ENCODE measurements around the gene TNS1. TPM values are rescaled to one million over a fixed set of nuclear protein-coding genes. Genes with fewer than 3 reads are reported as not detected.
A peak's percentile ranks its signal among the peaks of the same experiment; 100 is the strongest.

TNS1 gene
- total RNA-seq, 4 donors from 2014 or later = 461 to 648 (median 565) TPM

DNA sequence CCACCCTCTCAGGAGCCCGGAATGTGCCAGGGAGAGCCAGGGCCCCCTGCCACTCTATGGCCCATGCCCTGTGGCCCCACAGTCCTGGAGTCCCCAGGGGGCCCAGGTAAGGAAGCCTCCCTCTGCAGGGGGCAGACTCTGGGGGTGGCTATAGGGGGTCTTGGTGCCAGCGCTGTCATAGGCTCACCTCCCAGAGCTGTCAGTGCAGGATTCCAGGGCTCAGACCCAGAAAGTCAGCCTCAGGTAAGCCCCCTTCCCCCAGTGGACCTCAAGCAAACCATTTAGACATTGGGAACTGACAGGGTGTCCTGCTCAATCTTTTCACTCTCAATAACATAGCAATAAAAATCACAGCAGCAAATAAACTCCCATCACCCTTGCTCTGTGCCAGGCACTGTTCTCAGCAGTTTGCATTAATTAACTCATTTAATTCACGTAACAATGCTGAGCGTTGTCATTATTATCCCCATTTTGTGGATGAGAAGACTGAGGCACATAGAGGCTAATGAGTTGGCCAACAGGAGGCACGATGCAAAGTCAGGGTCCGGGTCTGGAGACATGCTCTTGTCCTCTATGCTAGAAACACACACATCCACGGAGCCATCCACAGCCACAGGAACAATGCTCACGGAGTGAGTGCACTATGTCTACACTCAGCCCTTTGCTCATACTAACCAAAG, 79.6 kb downstream of the TNS1 start:
- peak overlapping the region in 1 of 4 donors; percentile 3 for H3K4me3 ChIP-seq
- no peaks in the 10 kb centered on the region for H3K27me3 ChIP-seq
- no peaks in the 10 kb centered on the region for H3K9me3 ChIP-seq
- H3K27ac ChIP-seq = peak overlapping the region; percentile 26 to 94 (median 80)
- H3K4me1 ChIP-seq = peaks cover 3 to 99% (median 79%) of the 10 kb centered on the region in 4 donors
- DNase-seq (ENCODE audit: low spot score in 2 of 2) = no peak
- H3K36me3 ChIP-seq = peaks cover 0 to 12% (median 0%) of the 10 kb centered on the region in 3 donors
- WGBS, 2 donors = 67 to 71% methylated on average over 7 to 8 of the region's 8 CpGs
- TF ChIP-seq, protein P1, sequence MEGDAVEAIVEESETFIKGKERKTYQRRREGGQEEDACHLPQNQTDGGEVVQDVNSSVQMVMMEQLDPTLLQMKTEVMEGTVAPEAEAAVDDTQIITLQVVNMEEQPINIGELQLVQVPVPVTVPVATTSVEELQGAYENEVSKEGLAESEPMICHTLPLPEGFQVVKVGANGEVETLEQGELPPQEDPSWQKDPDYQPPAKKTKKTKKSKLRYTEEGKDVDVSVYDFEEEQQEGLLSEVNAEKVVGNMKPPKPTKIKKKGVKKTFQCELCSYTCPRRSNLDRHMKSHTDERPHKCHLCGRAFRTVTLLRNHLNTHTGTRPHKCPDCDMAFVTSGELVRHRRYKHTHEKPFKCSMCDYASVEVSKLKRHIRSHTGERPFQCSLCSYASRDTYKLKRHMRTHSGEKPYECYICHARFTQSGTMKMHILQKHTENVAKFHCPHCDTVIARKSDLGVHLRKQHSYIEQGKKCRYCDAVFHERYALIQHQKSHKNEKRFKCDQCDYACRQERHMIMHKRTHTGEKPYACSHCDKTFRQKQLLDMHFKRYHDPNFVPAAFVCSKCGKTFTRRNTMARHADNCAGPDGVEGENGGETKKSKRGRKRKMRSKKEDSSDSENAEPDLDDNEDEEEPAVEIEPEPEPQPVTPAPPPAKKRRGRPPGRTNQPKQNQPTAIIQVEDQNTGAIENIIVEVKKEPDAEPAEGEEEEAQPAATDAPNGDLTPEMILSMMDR (IDR thresholded peaks at IDR 0.05) = no peak
- no peak for TF ChIP-seq POLR2A (IDR thresholded peaks at IDR 0.05)
- no peak for TF ChIP-seq EP300 (IDR thresholded peaks at IDR 0.05)

DNA sequence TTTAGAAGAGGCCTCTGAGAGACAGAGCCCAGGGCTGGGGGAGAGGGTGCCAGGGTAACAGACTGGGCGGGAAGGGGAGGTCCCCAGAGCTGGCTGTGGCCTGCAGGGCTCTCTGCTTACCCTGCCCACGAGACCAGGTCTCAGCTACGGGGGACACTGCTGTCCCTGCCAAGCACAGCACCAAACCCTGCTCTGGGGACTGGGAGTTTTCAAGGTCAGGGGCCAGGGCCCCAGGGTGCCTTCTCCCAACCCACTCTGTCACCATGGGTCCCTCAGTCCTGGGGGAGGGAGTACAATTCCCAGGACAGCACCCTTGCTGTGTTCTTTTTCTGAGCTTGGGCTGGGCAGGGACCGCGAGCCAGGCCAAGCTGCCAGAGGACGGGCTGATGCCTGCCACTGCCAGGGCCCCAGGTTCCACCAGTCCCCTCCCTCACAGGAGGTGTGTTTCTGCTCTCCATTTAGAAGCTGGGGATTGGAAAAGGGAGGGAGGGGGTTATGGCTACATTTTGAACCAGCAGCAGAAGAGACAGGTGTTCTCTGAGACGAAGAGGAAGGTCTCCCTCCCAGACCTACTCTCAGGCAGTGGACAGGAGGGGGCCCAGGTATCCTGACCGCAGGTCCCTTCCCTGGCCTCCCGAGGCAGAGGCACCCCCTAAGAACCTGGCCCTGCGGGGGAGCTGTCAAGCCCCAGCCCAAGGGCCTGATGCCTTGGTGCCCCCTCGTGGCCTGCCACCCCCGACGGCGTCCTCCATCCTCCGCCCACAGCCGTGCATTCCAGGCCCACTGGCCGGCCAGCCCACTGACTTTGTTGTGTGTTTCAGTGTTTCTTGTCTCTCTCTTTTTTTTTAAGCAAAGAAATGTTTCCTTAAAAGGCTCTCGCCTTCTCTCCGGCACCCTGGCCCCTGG, 80.4 kb downstream of the TNS1 start:
- Histone ChIP-seq H3K4me1 (peaks cover 3 to 99% (median 79%) of the 10 kb centered on the region in 4 donors), H3K27me3 (no peaks in the 10 kb centered on the region), H3K27ac (peak overlapping the region; percentile 26 to 94 (median 80)), H3K4me3 (peak overlapping the region in 1 of 4 donors; percentile 3), H3K36me3 (peaks cover 0 to 12% (median 0%) of the 10 kb centered on the region in 3 donors), H3K9me3 (no peaks in the 10 kb centered on the region)
- WGBS, 2 donors = 21 to 22% methylated on average over 18 to 19 of the region's 19 CpGs
- DNase-seq (ENCODE audit: low spot score in 2 of 2) = no peak
- TF ChIP-seq POLR2A (IDR thresholded peaks at IDR 0.05) = no peak
- peak in 1 of 2 donors; percentile 57 for TF ChIP-seq EP300 (IDR thresholded peaks at IDR 0.05)
- TF ChIP-seq, protein P1 (IDR thresholded peaks at IDR 0.05) = peak in 3 of 5 experiments; percentile 17 to 59 (median 27)

DNA sequence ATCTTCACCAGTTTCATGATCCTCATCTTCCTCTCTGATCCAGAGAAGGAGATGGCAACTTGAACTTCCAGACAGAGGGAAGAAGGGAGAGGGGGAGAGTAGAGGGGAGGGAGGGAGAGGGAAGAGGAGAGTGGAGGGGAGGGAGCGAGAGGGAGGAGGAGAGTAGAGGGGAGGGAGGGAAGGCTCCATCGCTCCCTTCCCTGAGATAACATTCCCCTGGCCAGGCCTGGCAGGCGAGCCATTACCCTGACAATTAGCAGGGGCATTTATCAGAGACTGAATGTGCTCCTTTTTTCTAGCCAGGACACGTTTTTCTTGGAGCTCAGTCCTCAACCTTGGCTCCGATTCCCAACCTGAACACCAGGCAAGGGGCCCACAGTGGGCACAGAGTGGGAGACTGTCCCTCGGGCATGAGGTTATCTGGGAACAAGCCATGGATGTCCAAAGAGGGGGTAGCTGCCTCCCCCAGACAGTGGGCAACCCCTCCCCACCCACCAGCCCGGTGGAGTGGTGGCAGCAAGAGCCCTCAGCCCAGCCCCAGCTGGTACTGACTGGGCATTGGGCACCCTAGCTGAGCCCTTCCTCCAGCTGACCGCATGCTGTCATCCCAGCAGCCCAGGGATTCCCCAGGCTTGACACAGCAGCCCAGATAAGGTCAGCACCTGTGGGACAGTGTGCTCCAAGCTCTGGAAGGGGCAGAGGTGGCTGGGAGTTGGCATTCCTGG, 81.8 kb downstream of the TNS1 start:
- WGBS, 2 donors = 28 to 30% methylated on average over 7 to 8 of the region's 8 CpGs
- no peak for DNase-seq (ENCODE audit: low spot score in 2 of 2)
- Histone ChIP-seq H3K36me3 (peaks cover 0 to 12% (median 0%) of the 10 kb centered on the region in 3 donors), H3K9me3 (no peaks in the 10 kb centered on the region), H3K4me3 (peak overlapping the region in 1 of 4 donors; percentile 8), H3K4me1 (peaks cover 3 to 99% (median 79%) of the 10 kb centered on the region in 4 donors), H3K27ac (peak overlapping the region; percentile 26 to 94 (median 80)), H3K27me3 (no peaks in the 10 kb centered on the region)
- TF ChIP-seq POLR2A (IDR thresholded peaks at IDR 0.05) = no peak
- TF ChIP-seq, protein P1 (IDR thresholded peaks at IDR 0.05) = no peak
- TF ChIP-seq EP300 (IDR thresholded peaks at IDR 0.05) = peak in 1 of 2 donors; percentile 5

DNA sequence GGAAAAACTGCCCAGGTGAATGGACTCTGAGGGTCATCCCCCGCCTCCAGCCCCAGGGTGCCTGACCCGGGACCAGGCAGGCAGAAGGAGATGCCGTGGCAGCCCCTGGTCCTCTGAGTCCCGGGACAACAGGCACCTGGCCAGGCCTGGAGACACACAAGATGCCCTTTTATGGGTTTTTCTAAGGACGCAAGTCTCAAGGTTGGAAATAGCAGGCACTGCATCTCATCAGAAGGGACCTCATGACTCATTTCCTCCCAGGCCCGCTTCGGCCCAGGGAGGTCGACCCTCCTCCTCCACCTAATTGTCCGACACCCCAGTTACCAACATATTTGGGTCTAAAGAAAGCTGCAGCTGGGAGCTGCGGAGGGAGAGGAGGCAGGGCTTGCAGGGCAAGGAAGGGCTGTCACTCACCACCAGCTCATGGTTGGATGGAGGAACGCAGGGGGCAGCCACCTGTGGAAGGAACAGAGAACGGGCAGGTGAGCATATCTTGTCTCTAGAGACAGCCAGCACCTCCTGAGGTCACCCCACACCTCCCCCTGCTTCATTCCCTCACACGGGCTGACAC, 82.9 kb downstream of the TNS1 start:
- peak overlapping the region; percentile 68 to 94 (median 80) for H3K27ac ChIP-seq
- no peak for TF ChIP-seq POLR2A (IDR thresholded peaks at IDR 0.05)
- TF ChIP-seq EP300 (IDR thresholded peaks at IDR 0.05) = peak in 1 of 2 donors; percentile 34
- TF ChIP-seq, protein P1 (IDR thresholded peaks at IDR 0.05) = no peak
- no peak for DNase-seq (ENCODE audit: low spot score in 2 of 2)
- no peaks in the 10 kb centered on the region for H3K9me3 ChIP-seq
- 47 to 49% methylated on average over 12 to 13 of the region's 13 CpGs for WGBS, 2 donors
- H3K4me3 ChIP-seq = no peak overlapping the region
- peaks cover 3 to 100% (median 90%) of the 10 kb centered on the region in 4 donors for H3K4me1 ChIP-seq
- H3K27me3 ChIP-seq = no peaks in the 10 kb centered on the region
- peaks cover 0 to 12% (median 0%) of the 10 kb centered on the region in 3 donors for H3K36me3 ChIP-seq

Data from tibial nerve (tissue), 4 donors.